HuH-7.5 (cell line): ENCODE data around the gene SLC38A8.

ENCODE experiments used
- DNase-seq: peaks from one replicate; pipeline ENCODE4 v3.0.0; 2011; ENCODE audit warnings: low spot score

Gene SLC38A8

GRCh38 chr16:83996481-83997252 is 45.9 kb downstream of the SLC38A8 start:
- peak; percentile 45 for DNase-seq

- peak; percentile 54 for DNase-seq
Measured at GRCh38 chr16:83995754-83996153, 46.8 kb downstream of the SLC38A8 start.

- DNase-seq, result no peak
Measured at GRCh38 chr16:83994703-83995102, 47.9 kb downstream of the SLC38A8 start.

- no peak for DNase-seq
Measured at GRCh38 chr16:83994087-83994486, 48.5 kb downstream of the SLC38A8 start.

- no peak for DNase-seq
Measured at GRCh38 chr16:83992624-83993023, 50.0 kb downstream of the SLC38A8 start.

GRCh38 chr16:83990492-83990891 is 52.1 kb downstream of the SLC38A8 start:
- no peak for DNase-seq

GRCh38 chr16:83989300-83989699 is 53.3 kb downstream of the SLC38A8 start:
- no peak for DNase-seq

DNA sequence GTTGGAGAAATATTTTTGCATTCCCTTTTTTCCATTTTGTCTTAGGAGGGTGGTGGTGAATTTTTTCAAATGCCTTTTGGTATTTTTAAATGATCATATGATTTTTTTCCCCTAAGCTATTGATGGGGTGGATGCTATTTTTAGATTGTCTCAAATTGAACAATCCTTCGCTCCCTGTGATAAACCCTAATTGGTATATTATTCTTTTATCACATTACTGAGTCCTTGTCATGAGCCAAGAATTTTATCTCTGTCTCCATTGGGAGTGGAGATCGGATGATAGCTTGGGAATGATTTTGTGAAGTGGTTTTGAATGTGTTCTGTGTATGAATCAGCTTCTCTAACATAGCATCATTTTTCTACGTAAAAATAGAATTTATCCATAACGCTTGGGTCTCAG is 59.1 kb downstream of the SLC38A8 start:
- DNase-seq, result no peak

- no peak for DNase-seq
Measured at GRCh38 chr16:83981799-83982198, 60.8 kb downstream of the SLC38A8 start.

DNA sequence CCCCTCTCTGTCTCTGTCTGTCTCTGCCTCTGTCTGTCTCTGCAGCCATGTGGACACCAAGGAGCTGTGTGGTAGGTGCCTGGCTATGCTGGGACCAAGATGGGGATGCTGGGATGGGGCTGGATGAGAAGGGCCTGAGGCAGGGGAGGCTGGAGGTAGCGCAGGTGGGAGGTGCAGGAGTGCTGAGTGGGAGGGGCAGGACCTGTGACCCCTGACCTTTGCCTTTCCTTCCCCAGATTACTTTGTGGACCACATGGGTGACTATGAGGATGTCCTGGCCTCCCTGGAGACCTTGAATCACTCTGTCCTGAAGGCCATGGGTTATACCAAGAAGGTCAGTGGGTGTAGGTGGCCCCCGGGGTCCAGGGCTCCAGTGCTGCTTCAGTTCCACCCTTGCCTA is 61.8 kb downstream of the SLC38A8 start:
- no peak for DNase-seq

DNA sequence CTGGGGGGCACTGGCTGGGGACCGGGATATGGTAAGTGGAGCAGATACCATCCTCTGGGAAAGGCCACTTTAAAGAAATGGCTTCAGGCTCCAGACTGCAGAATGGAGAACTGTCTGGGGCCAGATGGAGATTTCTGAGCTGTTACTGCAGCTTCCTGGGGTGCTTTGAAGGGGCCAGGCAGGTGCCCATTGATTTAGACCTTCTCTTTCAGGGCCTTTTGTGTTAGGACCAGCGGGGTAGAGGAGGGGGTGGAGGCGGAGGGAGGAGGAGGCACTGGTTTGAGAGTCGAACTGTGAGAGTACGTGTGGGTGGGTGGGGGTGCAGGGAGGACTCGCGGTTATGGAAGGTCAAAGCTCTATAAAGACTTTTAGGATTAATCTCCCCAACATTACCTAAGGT is 63.2 kb downstream of the SLC38A8 start:
- DNase-seq, result no peak

DNA sequence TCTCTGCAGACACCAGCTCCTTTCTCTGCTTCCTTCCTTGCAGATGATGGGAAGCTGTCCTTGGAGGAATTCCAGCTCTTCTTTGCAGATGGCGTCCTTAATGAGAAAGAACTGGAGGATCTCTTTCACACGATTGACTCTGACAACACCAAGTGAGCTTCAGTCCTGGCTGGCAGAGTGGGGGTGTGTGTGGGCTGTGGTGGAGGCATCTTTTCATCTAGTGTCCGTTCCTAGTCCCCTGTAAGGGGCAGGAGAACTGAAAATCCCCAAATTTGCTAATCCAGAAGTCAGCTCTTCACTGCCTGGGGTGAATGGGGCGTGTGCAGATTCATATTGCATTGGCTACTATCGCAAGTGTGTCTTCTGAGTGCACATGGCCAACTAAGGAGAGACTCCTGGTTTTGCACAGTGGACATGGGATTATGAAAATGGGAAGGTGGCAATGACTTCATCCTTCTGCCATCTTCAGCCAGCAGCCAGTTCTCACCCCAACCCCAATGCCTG is 64.1 kb downstream of the SLC38A8 start:
- no peak for DNase-seq

DNA sequence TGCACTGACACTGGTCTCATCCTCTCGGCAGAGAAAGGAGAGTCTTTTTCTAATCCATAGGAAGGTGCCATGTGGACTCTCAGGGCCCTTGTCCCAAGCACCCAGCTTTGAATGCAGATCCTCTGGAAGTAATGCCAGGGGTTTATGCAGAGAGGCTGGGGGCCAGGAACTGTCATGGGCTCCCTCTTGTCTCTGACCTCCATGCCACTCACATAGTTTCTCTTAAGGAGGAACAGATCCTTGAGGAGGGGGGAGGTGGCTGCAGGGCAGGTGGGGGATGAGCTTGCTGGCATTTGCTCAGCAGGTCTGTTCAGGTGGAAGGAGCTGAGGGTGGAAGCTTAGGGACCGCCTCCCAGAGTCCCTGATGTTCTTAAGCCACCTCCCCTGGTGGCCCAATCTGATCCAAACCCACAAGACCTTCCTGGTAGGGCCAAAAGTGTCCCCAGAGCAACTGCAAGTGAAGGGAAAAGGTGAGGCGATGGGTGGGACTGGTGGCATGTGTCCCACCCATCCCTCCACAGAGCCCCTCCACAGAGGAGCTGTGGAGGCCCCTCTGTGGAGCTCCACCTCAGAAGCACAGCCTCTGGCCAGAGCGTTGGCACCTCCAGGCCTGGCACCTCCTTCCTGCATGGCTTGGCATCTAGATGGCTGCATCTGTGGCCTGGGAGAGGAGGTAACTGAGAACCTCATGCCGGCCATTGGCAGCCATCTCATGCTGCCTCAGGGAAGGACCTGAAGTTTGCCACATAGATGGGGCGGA is 65.4 kb downstream of the SLC38A8 start:
- DNase-seq, result no peak

DNA sequence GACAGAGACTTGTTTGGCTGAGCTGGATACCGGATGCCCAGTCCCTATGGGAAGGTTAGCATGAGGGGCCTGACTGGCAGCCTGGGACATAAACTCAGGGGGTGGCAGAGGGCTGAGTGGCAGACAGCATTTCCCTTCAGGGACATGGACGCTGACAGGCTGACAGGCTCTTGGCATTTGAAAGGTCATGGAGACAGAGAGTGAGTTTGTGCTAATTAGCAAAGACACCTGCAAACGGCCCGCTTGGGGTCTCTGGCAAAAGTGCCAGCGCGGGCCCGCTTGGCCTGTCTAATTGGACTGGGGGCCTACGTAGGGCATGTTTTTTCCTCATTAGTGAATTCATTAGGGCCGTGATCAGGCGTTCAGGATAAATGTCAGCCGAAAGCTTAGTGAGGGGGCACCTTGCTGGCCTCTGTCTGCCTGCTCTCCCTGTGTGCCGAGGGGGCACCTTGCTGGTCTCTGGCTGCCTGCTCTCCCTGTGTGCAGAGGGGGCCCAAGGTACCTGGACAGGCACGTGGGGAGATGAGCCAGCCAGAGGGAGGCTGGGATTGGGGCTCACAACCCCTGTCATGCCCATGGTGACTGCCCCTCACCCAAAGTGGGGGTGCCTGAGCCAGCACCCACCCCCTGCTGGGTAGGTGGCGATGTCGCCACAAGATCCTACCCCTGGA is 66.9 kb downstream of the SLC38A8 start:
- no peak for DNase-seq

GRCh38 chr16:83974475-83974874 is 68.1 kb downstream of the SLC38A8 start:
- DNase-seq, result no peak

GRCh38 chr16:83973581-83974385 is 68.8 kb downstream of the SLC38A8 start:
- no peak for DNase-seq

DNA sequence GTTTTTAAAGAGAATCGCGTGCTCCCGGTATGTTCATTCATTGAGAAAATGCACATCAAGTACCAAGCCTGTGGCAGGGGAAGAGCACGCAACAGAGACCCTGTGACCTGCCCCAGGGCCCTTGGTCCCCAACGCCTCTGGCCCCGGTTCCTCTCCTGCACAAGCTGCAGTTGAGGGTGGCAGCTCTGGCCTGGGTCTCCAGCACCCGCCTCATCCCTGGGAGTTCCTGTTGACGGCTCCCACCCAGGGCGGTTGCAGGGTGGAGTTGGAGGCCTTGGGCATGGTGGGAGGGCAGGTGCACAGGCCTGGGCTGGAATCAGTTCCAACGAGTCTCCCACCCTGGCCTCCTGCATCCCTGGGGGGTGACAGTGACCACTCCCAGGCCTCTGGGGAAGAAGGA is 69.5 kb downstream of the SLC38A8 start:
- DNase-seq, result no peak

DNA sequence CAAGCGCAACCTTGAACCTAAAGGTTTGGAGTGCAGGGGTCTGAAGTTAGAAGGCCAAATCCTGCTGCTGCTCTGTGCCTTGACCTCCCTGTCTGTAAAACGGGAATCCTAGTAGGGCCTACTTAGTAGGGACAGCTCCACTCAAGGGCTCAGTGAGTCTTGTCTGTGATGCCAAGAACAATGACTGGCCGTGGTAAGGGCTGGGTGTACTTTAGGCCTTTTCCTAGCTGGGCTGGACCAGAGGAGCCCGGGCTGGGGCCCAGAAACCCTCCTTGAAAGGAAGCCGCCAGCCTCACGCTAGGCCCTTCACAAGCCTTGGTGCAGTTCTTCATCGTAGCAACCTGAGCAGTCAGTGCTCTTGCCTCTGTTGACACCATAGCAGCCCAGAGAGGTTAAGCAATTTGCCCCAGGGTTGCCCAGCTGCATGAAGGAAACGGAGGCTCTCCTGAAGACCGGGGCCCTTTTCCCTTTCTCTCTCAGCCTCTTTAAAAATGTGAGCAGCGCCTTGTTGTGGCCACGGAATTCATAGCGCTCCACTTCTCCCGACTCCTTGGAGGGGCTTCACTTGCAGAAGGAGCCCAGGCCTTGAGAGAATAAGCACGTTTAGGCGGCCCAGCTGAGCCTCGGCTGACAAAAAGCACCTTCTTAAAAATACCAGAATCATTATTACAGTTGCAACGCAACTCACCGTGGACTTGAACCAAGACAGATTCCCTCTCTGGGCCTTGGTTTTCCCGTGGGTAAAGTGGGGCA is 70.2 kb downstream of the SLC38A8 start:
- DNase-seq, result no peak

DNA sequence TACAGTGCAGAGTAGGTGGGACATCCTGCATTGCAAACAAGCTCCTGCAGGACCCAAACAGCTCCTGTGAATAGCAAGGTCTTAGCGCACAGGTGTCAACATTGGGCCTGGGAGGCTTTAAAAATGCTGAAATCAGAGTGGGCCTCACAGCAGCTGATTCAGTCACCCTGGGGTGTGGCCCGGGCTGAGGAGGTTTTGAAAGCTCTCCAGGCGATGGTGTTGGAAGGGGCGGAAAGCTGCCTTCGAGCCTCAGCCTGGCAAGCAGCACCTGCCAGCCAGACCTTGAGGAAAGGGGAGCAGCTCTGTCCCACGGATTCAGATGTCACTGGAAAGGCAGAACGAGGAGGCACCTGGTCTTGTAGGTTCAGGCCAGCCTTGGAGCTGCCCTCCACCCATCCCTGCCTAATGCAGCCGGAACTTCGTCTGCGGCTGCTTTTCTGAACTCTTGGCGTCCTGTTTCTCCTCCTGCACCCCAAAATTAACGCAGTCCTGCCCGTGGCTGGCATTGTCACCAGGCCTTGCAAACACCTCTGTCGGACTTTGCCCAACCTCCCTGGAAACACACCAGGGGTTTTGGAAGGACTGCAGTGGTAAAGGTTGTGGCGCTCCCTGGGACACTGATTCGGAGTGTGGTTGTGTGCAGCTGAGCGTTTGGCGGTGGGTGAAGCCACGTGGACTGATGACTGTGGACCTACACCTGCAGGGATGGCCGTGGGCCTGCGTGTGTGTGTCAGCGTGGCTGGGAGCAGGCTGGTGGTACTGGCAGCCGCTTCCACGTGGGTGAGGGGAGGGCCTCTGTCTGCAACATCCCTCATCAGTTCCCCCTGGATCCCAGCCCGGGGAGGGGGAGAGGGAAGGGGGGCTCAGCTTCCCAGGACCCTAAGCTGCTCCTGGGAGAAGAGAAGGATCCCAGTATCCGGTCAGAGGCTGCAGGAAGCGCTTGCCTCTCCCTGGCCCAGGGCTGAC is 71.1 kb downstream of the SLC38A8 start:
- no peak for DNase-seq

- DNase-seq, result no peak
Measured at GRCh38 chr16:83970430-83970815, 72.2 kb downstream of the SLC38A8 start.
